Measurements from ENCODE around the gene UBD. TPM values are rescaled to one million over a fixed set of nuclear protein-coding genes. Genes with fewer than 3 reads are reported as not detected.

Gene UBD
- total RNA-seq, 1 experiment from 2014 or later = not detected

DNA sequence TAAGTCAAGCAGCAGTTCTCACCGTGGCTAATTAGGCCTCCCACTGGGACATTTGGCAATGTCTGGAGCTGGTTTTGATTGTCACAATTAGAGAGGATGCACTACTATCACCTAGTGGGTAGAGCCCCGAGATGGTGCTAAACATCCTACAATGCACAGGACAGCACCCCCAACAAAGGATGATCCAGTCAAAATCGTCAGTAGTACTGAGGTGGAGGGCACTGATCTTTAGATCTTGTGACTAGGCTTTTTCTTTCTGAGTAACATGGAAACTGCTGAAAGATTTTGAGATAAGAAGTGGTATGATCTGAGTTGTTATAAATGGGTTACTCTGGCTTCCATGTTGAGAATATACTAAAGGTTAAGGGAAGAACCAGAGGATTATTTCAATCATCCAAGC lies 12.0 kb downstream of the UBD start:
- Histone ChIP-seq H3K79me2 (ENCODE audit: low read depth) (no peaks in the 10 kb centered on the region), H2AFZ (no peak overlapping the region), H3F3A (ENCODE audit: insufficient read depth, low read depth) (no peaks in the 10 kb centered on the region), H4K20me1 (ENCODE audit: insufficient read depth) (no peaks in the 10 kb centered on the region), H3K9me3 (ENCODE audit: insufficient read depth, low read depth) (no peaks in the 10 kb centered on the region), H3K27me3 (ENCODE audit: insufficient read depth, low read depth) (peaks cover 48% of the 10 kb centered on the region), H3K4me2 (no peak overlapping the region), H3K36me3 (ENCODE audit: low read depth) (no peaks in the 10 kb centered on the region), H3K4me1 (replicated peaks; ENCODE audit: insufficient read depth) (no peaks in the 10 kb centered on the region), H3K27ac (no peak overlapping the region), H3K4me3 (no peak overlapping the region), H3K9me2 (ENCODE audit: insufficient read depth) (no peaks in the 10 kb centered on the region)
- BruUV-seq (replicated peaks) = no TSS peak
- no peak for DNase-seq
- POLR2A ChIA-PET (ENCODE audit: unreplicated experiment) = no interaction called here
- intact Hi-C loops (cut with micrococcal nuclease; ENCODE audit: unreplicated experiment) = no loop called here
- CTCF ChIA-PET = no interaction called here
- TF ChIP-seq, protein P1, sequence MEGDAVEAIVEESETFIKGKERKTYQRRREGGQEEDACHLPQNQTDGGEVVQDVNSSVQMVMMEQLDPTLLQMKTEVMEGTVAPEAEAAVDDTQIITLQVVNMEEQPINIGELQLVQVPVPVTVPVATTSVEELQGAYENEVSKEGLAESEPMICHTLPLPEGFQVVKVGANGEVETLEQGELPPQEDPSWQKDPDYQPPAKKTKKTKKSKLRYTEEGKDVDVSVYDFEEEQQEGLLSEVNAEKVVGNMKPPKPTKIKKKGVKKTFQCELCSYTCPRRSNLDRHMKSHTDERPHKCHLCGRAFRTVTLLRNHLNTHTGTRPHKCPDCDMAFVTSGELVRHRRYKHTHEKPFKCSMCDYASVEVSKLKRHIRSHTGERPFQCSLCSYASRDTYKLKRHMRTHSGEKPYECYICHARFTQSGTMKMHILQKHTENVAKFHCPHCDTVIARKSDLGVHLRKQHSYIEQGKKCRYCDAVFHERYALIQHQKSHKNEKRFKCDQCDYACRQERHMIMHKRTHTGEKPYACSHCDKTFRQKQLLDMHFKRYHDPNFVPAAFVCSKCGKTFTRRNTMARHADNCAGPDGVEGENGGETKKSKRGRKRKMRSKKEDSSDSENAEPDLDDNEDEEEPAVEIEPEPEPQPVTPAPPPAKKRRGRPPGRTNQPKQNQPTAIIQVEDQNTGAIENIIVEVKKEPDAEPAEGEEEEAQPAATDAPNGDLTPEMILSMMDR (conservative IDR thresholded peaks at IDR 0.05) = no peak
- TF ChIP-seq EZH2 (IDR thresholded peaks at IDR 0.05; ENCODE audit: low read depth) = no peak

DNA sequence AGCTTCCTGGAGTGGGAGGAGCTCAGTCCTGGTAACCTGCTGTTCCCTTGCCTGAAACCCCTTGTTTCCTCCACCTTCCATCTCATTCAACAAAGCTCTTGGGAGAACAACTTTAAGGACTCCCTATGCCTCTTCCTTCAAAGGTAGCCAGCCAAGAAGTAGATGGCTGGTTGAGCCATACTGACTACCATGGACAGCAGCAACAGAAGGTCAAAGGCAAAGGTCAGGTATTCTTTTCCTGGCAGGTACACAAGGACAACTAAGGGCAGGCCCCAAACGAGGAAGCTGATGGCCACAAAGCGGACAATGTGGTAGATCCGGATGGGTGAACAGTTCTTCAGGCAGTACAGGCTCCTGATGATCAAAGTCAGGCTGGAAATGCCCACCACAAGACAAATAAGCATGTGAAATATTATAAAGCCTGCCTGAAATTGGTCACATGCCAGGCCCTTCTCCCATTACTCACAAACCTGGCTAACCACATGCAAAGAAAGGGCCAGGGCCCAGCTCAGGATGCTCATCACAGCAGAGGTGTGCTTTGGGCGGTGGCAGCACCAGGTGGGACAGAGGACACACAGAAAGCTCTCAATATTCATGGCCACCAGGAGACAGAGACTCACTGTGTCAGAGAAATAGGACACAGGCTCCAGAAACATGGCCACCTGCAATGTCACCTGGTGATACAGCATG lies 21.7 kb downstream of the UBD start:
- peaks cover 8% of the 10 kb centered on the region; the same call in 1 of the 2 replicates for H3K27me3 ChIP-seq (ENCODE audit: insufficient read depth, low read depth)
- ChIA-PET CTCF (no interaction called here), POLR2A (ENCODE audit: unreplicated experiment) (no interaction called here)
- DNase-seq = no peak
- H2AFZ ChIP-seq = no peak overlapping the region
- no peaks in the 10 kb centered on the region for H3K4me1 ChIP-seq (replicated peaks; ENCODE audit: insufficient read depth)
- H4K20me1 ChIP-seq (ENCODE audit: insufficient read depth) = no peaks in the 10 kb centered on the region
- TF ChIP-seq EZH2 (IDR thresholded peaks at IDR 0.05; ENCODE audit: low read depth) = no peak
- no peaks in the 10 kb centered on the region for H3F3A ChIP-seq (ENCODE audit: insufficient read depth, low read depth)
- no peak overlapping the region for H3K27ac ChIP-seq
- H3K4me2 ChIP-seq = no peak overlapping the region
- H3K79me2 ChIP-seq (ENCODE audit: low read depth) = no peaks in the 10 kb centered on the region
- intact Hi-C loops (cut with micrococcal nuclease; ENCODE audit: unreplicated experiment) = no loop called here
- no peaks in the 10 kb centered on the region for H3K36me3 ChIP-seq (ENCODE audit: low read depth)
- no peaks in the 10 kb centered on the region for H3K9me2 ChIP-seq (ENCODE audit: insufficient read depth)
- H3K9me3 ChIP-seq (ENCODE audit: insufficient read depth, low read depth) = no peaks in the 10 kb centered on the region
- no TSS peak for BruUV-seq (replicated peaks)
- H3K4me3 ChIP-seq = no peak overlapping the region

DNA sequence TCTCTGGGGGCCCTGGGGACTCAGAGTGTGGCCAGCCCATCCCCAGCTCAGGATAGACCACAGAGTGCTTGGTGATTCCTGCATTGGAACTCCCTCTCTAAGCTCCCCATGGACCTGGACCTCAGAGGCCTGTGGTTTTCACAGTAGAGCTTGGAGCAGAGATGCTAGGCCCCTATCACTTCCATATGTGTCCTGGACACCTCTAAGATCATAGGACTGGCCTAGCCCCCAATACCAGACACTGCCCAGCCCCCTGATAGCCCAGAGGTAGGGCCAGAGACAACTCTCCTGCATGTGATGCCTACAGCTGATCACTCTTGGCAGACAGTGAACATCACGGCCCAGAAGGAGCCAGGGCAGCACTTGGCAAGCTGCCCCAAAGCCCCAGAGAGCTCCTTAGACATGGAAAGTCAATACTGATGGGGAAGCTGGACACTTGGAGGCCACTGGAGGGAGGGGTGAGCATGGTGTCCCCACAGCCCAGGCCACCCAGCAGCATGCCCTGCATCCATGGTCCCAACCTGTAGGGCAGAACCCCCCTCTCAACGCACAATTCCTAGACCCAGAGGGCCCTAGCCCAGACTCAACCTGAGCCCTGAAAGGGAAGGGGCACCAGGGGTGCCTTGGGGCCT lies 27.1 kb downstream of the UBD start:
- TF ChIP-seq, protein P1 (conservative IDR thresholded peaks at IDR 0.05) = no peak
- no peak for TF ChIP-seq EZH2 (IDR thresholded peaks at IDR 0.05; ENCODE audit: low read depth)
- Histone ChIP-seq H3F3A (ENCODE audit: insufficient read depth, low read depth) (no peaks in the 10 kb centered on the region), H3K9me3 (ENCODE audit: insufficient read depth, low read depth) (no peaks in the 10 kb centered on the region), H3K4me1 (replicated peaks; ENCODE audit: insufficient read depth) (no peaks in the 10 kb centered on the region), H4K20me1 (ENCODE audit: insufficient read depth) (no peaks in the 10 kb centered on the region), H3K79me2 (ENCODE audit: low read depth) (no peaks in the 10 kb centered on the region), H2AFZ (no peak overlapping the region), H3K4me2 (no peak overlapping the region), H3K4me3 (no peak overlapping the region), H3K9me2 (ENCODE audit: insufficient read depth) (no peaks in the 10 kb centered on the region), H3K36me3 (ENCODE audit: low read depth) (no peaks in the 10 kb centered on the region), H3K27me3 (ENCODE audit: insufficient read depth, low read depth) (0 out of 2 replicates have a peak, but pooled peaks cover 3% of the 10 kb centered on the region), H3K27ac (no peak overlapping the region)
- no TSS peak for BruUV-seq (replicated peaks)
- no peak for DNase-seq
- ChIA-PET POLR2A (ENCODE audit: unreplicated experiment) (interaction anchor here (0.7 kb wide), 1 partner anchor 118 kb away, joined by 5 read pairs; no protein-coding TSS in a partner anchor), CTCF (no interaction called here)
- intact Hi-C loops (cut with micrococcal nuclease; ENCODE audit: unreplicated experiment) = no loop called here
